H1 (cell line): Measurements from ENCODE around the gene ACCSL. TPM values are rescaled to one million over a fixed set of nuclear protein-coding genes. Genes with fewer than 3 reads are reported as not detected.

ENCODE experiments used
- CTCF ChIA-PET: fragments of 300-600 bp; sonication (Branson Sonifier 250); formaldehyde crosslinking; loops from one replicate; lab custom pipeline; 2021; ENCODE audit not compliant: partially characterized antibody; lab: Charles Lee
- POLR2A ChIA-PET: fragments of 300-600 bp; sonication (Branson Sonifier 250); formaldehyde crosslinking; loops from one replicate; lab custom pipeline; 2021; ENCODE audit warnings: inconsistent platforms; ENCODE audit not compliant: partially characterized antibody; lab: Charles Lee
- DNase-seq, 2 experiments: peaks; one replicate each; pipeline versions ENCODE4 v3.0.0 to v3.0.0-alpha.2; 2010 to 2022; ENCODE audit warnings: low spot score in 2 of 2, low read depth in 1 of 2, mixed read lengths in 1 of 2
- FAIRE-seq: peaks from 2 replicates; lab custom pipeline; 2011; peaks lifted over from hg19 to GRCh38; lab: Jason Lieb, UNC
- H2AFZ ChIP-seq: 2 replicates; pipeline ENCODE4 v1.8.1; 2012; ENCODE audit warnings: low read length, inconsistent platforms
- H2AK5ac ChIP-seq: 2 replicates; pipeline ENCODE4 v1.6.1; 2013; ENCODE audit warnings: low read depth, low read length
- H2BK120ac ChIP-seq: replicated peaks from 2 replicates; pipeline ENCODE3; 2013; ENCODE audit warnings: low read depth, low read length, inconsistent platforms
- H2BK12ac ChIP-seq: 2 replicates; pipeline ENCODE4 v1.6.1; 2013; ENCODE audit warnings: low read depth, low read length
- H2BK15ac ChIP-seq: 2 replicates; pipeline ENCODE4 v1.6.1; 2013; ENCODE audit warnings: low read length
- H2BK20ac ChIP-seq: 2 replicates; pipeline ENCODE4 v1.6.1; 2013; ENCODE audit warnings: low read length
- H2BK5ac ChIP-seq: 2 replicates; pipeline ENCODE4 v1.6.1; 2013; ENCODE audit warnings: low read depth, low read length
- H3K14ac ChIP-seq: 2 replicates; pipeline ENCODE4 v1.6.1; 2013; ENCODE audit warnings: inconsistent platforms; ENCODE audit not compliant: insufficient read length
- H3K18ac ChIP-seq: 2 replicates; pipeline ENCODE4 v1.6.1; 2013; ENCODE audit warnings: low read length; ENCODE audit errors: extremely low read depth
- H3K23ac ChIP-seq: 2 replicates; pipeline ENCODE4 v1.6.1; 2013; ENCODE audit warnings: inconsistent platforms; ENCODE audit not compliant: insufficient read length
- H3K23me2 ChIP-seq: 2 replicates; pipeline ENCODE4 v1.6.1; 2013; ENCODE audit warnings: low read depth, low read length
- H3K27ac ChIP-seq: 2 replicates; pipeline ENCODE4 v1.6.1; 2011; ENCODE audit warnings: low read depth, low read length, inconsistent platforms
- H3K27me3 ChIP-seq, 4 experiments: replicated peaks in 1 of 4; 1 replicate in 1 of 4; 2 replicates in 3 of 4; pipeline versions ENCODE4 v1.6.1 to v1.8.1; 2011 to 2013; ENCODE audit warnings: low read length in 3 of 4, mild to moderate bottlenecking in 3 of 4, inconsistent platforms in 2 of 4, mixed read lengths in 2 of 4, moderate library complexity in 1 of 4; ENCODE audit not compliant: control insufficient read depth in 3 of 4, insufficient read depth in 3 of 4; ENCODE audit errors: extremely low read depth in 1 of 4
- H3K36me3 ChIP-seq, 4 experiments: 2 replicates each; pipeline versions ENCODE4 v1.6.1 to v1.8.1; 2011 to 2013; ENCODE audit warnings: mild to moderate bottlenecking in 4 of 4, low read length in 3 of 4, moderate library complexity in 2 of 4, control low read depth in 1 of 4, inconsistent platforms in 1 of 4; ENCODE audit not compliant: insufficient read depth in 4 of 4, control insufficient read depth in 2 of 4
- H3K4ac ChIP-seq: replicated peaks from 2 replicates; pipeline ENCODE3; 2013; ENCODE audit warnings: low read length, low read depth, mixed read lengths, inconsistent platforms; ENCODE audit not compliant: insufficient read length
- H3K4me1 ChIP-seq, 4 experiments: replicated peaks in 1 of 4; 1 replicate in 1 of 4; 2 replicates in 3 of 4; pipeline versions ENCODE4 v1.6.1 to v1.8.1; 2011 to 2013; ENCODE audit warnings: low read length in 3 of 4, inconsistent platforms in 2 of 4, mixed read lengths in 1 of 4; ENCODE audit not compliant: insufficient read depth in 4 of 4, control insufficient read depth in 3 of 4
- H3K4me2 ChIP-seq, 2 experiments: 2 replicates each; pipeline versions ENCODE4 v1.6.1 to v1.8.1; 2011 to 2013; ENCODE audit warnings: low read depth in 2 of 2, low read length in 2 of 2, control low read depth in 1 of 2, inconsistent platforms in 1 of 2, mild to moderate bottlenecking in 1 of 2; ENCODE audit not compliant: insufficient read depth in 1 of 2
- H3K4me3 ChIP-seq, 4 experiments: fragments of 200-600, 300-600 bp in 1 of 4; sonication (generic), shearing (Covaris generic), sonication (Bioruptor Twin) in 1 of 4; 2 replicates each; pipeline versions ENCODE4 v1.5.1 to v1.8.1; 2011 to 2016; ENCODE audit warnings: low read length in 4 of 4, low read depth in 3 of 4, control low read depth in 2 of 4, inconsistent platforms in 2 of 4, mild to moderate bottlenecking in 2 of 4, mixed read lengths in 1 of 4, moderate library complexity in 1 of 4; ENCODE audit not compliant: insufficient read depth in 2 of 4; ENCODE audit errors: extremely low read depth in 1 of 4
- H3K56ac ChIP-seq: replicated peaks from 2 replicates; pipeline ENCODE3; 2013; ENCODE audit warnings: low read depth, mild to moderate bottlenecking, mixed read lengths, low read length, inconsistent platforms; ENCODE audit not compliant: insufficient read length
- H3K79me1 ChIP-seq: 2 replicates; pipeline ENCODE4 v1.6.1; 2013; ENCODE audit warnings: low read depth, low read length, control low read depth
- H3K79me2 ChIP-seq, 2 experiments: 2 replicates each; pipeline versions ENCODE4 v1.6.1 to v1.8.1; 2012 to 2013; ENCODE audit warnings: low read length in 2 of 2, mild to moderate bottlenecking in 2 of 2, inconsistent platforms in 1 of 2; ENCODE audit not compliant: insufficient read depth in 2 of 2, control insufficient read depth in 1 of 2
- H3K9ac ChIP-seq, 4 experiments: replicated peaks in 1 of 4; 1 replicate in 1 of 4; 2 replicates in 3 of 4; pipeline versions ENCODE4 v1.6.1 to v1.8.1; 2011 to 2013; ENCODE audit warnings: low read depth in 3 of 4, low read length in 3 of 4, control low read depth in 2 of 4, mild to moderate bottlenecking in 2 of 4, moderate library complexity in 2 of 4, inconsistent platforms in 1 of 4; ENCODE audit errors: extremely low read depth in 1 of 4
- H3K9me3 ChIP-seq, 2 experiments: 2 replicates each; pipeline versions ENCODE4 v1.6.1 to v1.8.1; 2012 to 2013; ENCODE audit warnings: mild to moderate bottlenecking in 2 of 2, moderate library complexity in 2 of 2, control low read depth in 1 of 2, inconsistent platforms in 1 of 2, low read depth in 1 of 2, low read length in 1 of 2, mixed read lengths in 1 of 2; ENCODE audit not compliant: insufficient read depth in 2 of 2
- H4K20me1 ChIP-seq, 2 experiments: replicated peaks in 1 of 2; 2 replicates each; pipeline versions ENCODE3 to v1.8.1; 2011 to 2013; ENCODE audit warnings: inconsistent platforms in 2 of 2, low read length in 2 of 2, mild to moderate bottlenecking in 1 of 2; ENCODE audit not compliant: insufficient read depth in 2 of 2, control insufficient read depth in 1 of 2
- H4K5ac ChIP-seq: 2 replicates; pipeline ENCODE4 v1.6.1; 2013; ENCODE audit warnings: low read length, low read depth, mixed read lengths, inconsistent platforms; ENCODE audit not compliant: insufficient read length
- H4K8ac ChIP-seq: 2 replicates; pipeline ENCODE4 v1.8.0; 2013; ENCODE audit warnings: mild to moderate bottlenecking, moderate library complexity, low read length, inconsistent platforms; ENCODE audit not compliant: insufficient read depth; ENCODE audit errors: extremely low read depth
- H4K91ac ChIP-seq: replicated peaks from 2 replicates; pipeline ENCODE3; 2013; ENCODE audit warnings: low read length, mixed read lengths, inconsistent platforms; ENCODE audit not compliant: insufficient read length
- CEBPB ChIP-seq: IDR thresholded peaks from 2 replicates; pipeline ENCODE4 v1.6.1; 2012; ENCODE audit warnings: low read depth, low read length
- MAFK ChIP-seq: IDR thresholded peaks from 2 replicates; pipeline ENCODE4 v1.6.1; 2012; ENCODE audit warnings: low read depth, mild to moderate bottlenecking, improper control_type of control experiment, low read length
- NANOG ChIP-seq: IDR thresholded peaks from 2 replicates; pipeline ENCODE4 v1.6.1; 2011; ENCODE audit warnings: low read length, low read depth, mild to moderate bottlenecking, inconsistent platforms; ENCODE audit not compliant: insufficient read depth, poor library complexity, severe bottlenecking
- RAD21 ChIP-seq, 2 experiments: IDR thresholded peaks in 1 of 2; conservative IDR thresholded peaks in 1 of 2; 2 replicates each; pipeline ENCODE4 v1.6.1; 2011; ENCODE audit warnings: low read depth in 2 of 2, low read length in 2 of 2, improper control_type of control experiment in 1 of 2, inconsistent platforms in 1 of 2, mild to moderate bottlenecking in 1 of 2, moderate library complexity in 1 of 2
- RBBP5 ChIP-seq: IDR thresholded peaks from 2 replicates; pipeline ENCODE4 v1.7.1; 2012; ENCODE audit warnings: low read depth, mild to moderate bottlenecking, inconsistent platforms, low read length, moderate library complexity, borderline replicate concordance
- SRF ChIP-seq: IDR thresholded peaks from 2 replicates; pipeline ENCODE4 v1.6.1; 2011; ENCODE audit warnings: mild to moderate bottlenecking, low read depth, low read length, moderate library complexity
- TCF12 ChIP-seq: IDR thresholded peaks from 2 replicates; pipeline ENCODE4 v1.6.1; 2011; ENCODE audit warnings: low read depth, mild to moderate bottlenecking, low read length
- WGBS, 2 experiments: shearing (Covaris generic) in 1 of 2; methylation state at CpG; one replicate each; pipeline versions ENCODE4 v1.1.6 to v1.1.7; 2013 to 2015; ENCODE audit warnings: low lambda C conversion rate in 2 of 2, mixed read lengths in 2 of 2, inconsistent platforms in 1 of 2, low coverage in 1 of 2, missing lambda C conversion rate in 1 of 2; ENCODE audit not compliant: insufficient replicate concordance in 2 of 2, insufficient coverage in 1 of 2, insufficient read length in 1 of 2; ENCODE audit errors: extremely low coverage in 1 of 2, missing lambda C conversion rate in 1 of 2; 5-methylcytosine and 5-hydroxymethylcytosine counted together
- polyA plus RNA-seq, 7 experiments: library from polyadenylated mRNA; depleted of rRNA in 3 of 7; stranded (reverse) in 5 of 7; unstranded in 2 of 7; fragments of >200 nt in 5 of 7; fragments of 200-250 nt in 2 of 7; gene quantifications; 1 replicate in 5 of 7; 2 replicates in 1 of 7; 4 replicates in 1 of 7; pipeline versions ENCODE4 v1.2.1 to v1.2.3, GENCODE V29; 2011 to 2013; ENCODE audit warnings: missing spikeins in 2 of 7, mixed read lengths in 2 of 7
- total RNA-seq: library from RNA; stranded (reverse); fragmentation: NEBNext Ultra II Directional; extraction: Animal tissue kit (Norgen Biotek cat#: 25700); gene quantifications from 2 replicates; pipeline ENCODE4 v1.2.1, GENCODE V29; 2021

The ACCSL gene
- total and polyA plus RNA-seq, 2 of the 8 experiments (the other 6 are each of a cell fraction or from before 2014, with no cell fraction given) = not detected

DNA sequence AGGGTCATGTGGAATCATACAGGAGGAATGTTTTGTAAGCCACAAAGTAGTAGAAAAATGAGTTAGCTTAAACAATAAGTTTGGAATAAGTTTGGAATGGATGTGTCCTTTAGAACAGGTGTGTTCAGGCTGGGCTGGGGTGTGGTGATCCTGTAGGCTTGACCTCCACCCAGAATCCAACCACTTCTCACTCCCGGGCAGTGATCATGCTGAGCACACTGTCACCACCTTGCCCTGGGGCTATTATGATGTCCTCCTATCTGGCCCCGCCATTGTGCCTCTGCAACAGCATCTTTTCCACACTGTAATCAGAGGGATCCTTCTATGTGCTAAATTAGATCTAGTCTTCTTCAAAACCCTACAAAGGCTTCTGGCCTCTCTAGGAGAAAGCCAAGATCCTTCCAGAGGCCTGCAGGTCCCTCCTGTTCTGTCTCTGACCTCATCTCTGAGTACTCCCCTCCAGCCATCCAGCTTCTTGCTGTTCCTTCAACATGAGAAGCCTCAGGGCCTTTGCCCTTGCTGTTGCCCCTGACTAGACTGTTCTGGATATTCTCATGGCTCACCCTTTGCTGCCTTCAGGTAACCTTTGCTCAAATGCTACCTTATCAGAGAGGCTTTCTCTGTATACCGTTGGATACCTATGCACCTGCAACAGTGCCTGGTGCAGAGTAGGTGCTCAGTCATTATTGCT is 18.8 kb upstream of the ACCSL start:
- Histone ChIP-seq H3K79me1 (no peaks in the 10 kb centered on the region), H3K23ac (no peak overlapping the region), H3K9me3 (peaks cover 0 to 2% of the 10 kb centered on the region in 2 experiments; a peak in 1 of 4 replicates), H3K36me3 (no peaks in the 10 kb centered on the region), H4K20me1 (no peaks in the 10 kb centered on the region), H4K5ac (no peak overlapping the region), H3K4me3 (no peak overlapping the region), H3K9ac (no peak overlapping the region), H3K56ac (no peak overlapping the region), H3K4me1 (peaks cover 0 to 11% (median 4%) of the 10 kb centered on the region in 4 experiments; a peak in 6 of 7 replicates), H2BK12ac (peak overlapping the region; percentile 56; the same call in 1 of the 2 replicates), H3K4me2 (no peak overlapping the region), H2AK5ac (no peak overlapping the region), H2AFZ (no peak overlapping the region), H2BK120ac (no peak overlapping the region), H2BK5ac (no peak overlapping the region), H2BK15ac (0 out of 2 replicates have a peak overlapping the region, but pooled peaks have one; percentile 3), H3K27ac (no peak overlapping the region), H3K4ac (no peak overlapping the region), H3K23me2 (no peaks in the 10 kb centered on the region), H3K14ac (no peak overlapping the region), H3K79me2 (no peaks in the 10 kb centered on the region), H4K8ac (no peak overlapping the region; the same call in 1 of the 2 replicates), H3K27me3 (no peaks in the 10 kb centered on the region), H3K18ac (no peak overlapping the region; the same call in 1 of the 2 replicates), H4K91ac (no peak overlapping the region), H2BK20ac (peak overlapping the region; percentile 57; the same call in 1 of the 2 replicates)
- WGBS, 2 experiments = 93% methylated on average over 3 of the region's 3 CpGs; no CpG with 5 or more reads in 1 of the 2 experiments
- CTCF ChIA-PET = interaction anchor here (0.6 to 2.4 kb wide), 6 partner anchors 8 to 137 kb away, joined by 3 to 10 read pairs (median 6); no protein-coding TSS in a partner anchor
- FAIRE-seq (no peak), DNase-seq (peak in 1 of 2 experiments; percentile 29)
- POLR2A ChIA-PET = interaction anchor here (0.6 kb wide), 1 partner anchor 1787 kb away, joined by 3 read pairs; no protein-coding TSS in a partner anchor
- TF ChIP-seq CEBPB (no peak), TCF12 (no peak), MAFK (no peak), RAD21 (IDR thresholded peaks at IDR 0.05 in 1 of 2, conservative IDR thresholded peaks at IDR 0.05 in 1 of 2; ENCODE audit: low read depth in 2 of 2, low read length in 2 of 2) (no peak), RBBP5 (no peak), SRF (no peak), NANOG (no peak)
